GM18505 (cell line): Measurements from ENCODE around the gene SLC35F1.
A peak's percentile ranks its signal among the peaks of the same experiment; 100 is the strongest.
"Not testable (repeated sequence)": the region's sequence is repeated elsewhere in the genome, so short reads cannot be mapped to it uniquely, and the experiment has no call there.

ENCODE experiments used
- ATAC-seq: cut with Tn5 transposase; IDR thresholded peaks from one replicate; pipeline ENCODE4 v1.9.1; 2021; ENCODE audit not compliant: unreplicated experiment
- POLR2A ChIP-seq: IDR thresholded peaks from 4 replicates; pipeline ENCODE4 v1.6.1; 2011; ENCODE audit warnings: borderline replicate concordance; ENCODE audit not compliant: insufficient read depth, insufficient read length; ENCODE audit errors: extremely low read depth

The SLC35F1 gene

DNA sequence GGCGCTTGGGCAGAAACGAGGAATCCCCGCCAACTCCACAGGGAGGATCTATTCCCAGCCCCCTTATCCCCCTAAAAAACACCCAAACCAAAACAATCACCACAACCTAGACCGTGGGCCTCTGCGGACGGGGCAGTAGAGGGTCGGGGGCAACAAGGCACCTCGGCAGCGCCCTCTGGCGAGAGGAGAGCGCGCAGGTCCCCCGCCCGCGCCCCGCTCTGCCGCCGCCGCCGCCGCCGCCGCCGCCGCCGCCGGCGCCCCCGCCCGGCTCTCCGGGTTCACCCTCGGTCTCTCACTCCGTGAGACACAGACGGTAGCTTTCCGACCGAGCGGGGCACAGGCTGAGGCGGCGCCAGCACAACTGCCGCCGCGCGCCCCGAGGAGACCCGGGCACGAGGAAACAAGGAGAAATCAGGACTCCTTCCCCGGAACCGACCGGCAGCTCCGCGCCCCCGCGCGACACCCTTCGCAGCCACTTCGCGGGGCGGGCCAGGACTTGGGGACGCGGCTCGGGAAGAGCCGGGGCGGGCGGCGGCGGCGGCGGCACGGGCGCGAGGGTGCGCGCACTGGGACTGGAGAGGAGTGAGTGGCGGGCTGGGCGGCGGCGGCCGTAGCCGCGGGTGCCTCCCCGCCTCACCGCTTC lies at the start of gene SLC35F1:
TSS of gene SLC35F1 (plus strand) at position 307 of the 643 bp plus-strand sequence.
- peak; percentile 69 for ATAC-seq
- no peak for TF ChIP-seq POLR2A

DNA sequence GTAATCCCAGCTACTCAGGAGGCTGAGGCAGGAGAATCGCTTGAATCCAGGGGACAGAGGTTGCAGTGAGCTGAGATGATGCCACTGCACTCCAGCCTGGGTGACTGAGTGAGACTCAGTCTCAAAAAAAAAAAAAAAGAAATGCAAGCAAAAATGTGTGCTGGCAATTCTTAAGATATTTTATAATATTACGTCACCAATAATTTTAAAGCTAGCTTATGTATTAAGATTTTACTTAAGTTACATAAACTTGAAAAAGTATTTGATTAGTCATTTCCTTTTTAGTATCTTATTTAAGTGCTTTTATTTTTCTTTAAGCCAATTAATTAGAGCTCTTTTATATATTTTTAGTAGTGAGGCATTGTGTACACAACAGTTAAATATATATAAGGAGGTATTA lies 48.5 kb upstream of the SLC35F1 start:
- not testable (repeated sequence) for ATAC-seq

DNA sequence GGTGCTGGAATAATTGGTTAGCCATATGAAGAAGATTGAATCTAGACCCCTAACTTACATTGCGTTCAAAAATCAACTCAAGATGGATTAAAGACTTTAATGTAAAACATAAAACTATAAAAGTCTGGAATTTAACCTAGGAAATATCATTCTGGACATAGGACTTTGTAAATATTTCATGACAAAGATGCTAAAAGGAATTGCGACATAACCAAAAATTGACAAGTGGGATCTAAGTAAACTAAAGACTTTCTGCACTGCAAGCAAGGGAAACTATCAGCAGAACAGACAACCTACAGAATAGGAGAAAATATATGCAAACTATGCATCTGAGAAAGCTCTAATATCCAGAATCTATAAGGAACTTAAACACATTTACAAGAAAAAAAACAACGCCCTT lies 45.5 kb upstream of the SLC35F1 start:
- no peak for TF ChIP-seq POLR2A
- no peak for ATAC-seq

DNA sequence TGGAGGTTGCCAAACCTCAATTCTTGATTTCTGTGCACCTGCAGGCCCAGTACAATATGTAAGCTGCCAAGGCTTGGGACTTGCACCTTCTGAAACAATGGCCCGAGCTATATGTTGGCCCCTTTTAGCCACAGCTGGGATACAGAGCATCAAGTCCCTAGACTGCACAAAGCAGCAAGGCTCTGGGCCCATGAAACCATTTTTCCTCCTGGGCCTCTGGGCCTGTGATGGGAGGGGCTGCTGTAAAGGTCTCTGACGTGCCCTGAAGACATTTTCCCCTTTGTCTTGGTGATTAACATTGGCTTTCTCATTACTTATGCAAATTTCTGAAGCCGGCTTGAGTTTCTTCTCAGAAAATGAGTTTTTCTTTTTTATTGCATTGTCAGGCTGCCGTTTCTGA lies 40.5 kb upstream of the SLC35F1 start:
- no peak for TF ChIP-seq POLR2A
- no peak for ATAC-seq

DNA sequence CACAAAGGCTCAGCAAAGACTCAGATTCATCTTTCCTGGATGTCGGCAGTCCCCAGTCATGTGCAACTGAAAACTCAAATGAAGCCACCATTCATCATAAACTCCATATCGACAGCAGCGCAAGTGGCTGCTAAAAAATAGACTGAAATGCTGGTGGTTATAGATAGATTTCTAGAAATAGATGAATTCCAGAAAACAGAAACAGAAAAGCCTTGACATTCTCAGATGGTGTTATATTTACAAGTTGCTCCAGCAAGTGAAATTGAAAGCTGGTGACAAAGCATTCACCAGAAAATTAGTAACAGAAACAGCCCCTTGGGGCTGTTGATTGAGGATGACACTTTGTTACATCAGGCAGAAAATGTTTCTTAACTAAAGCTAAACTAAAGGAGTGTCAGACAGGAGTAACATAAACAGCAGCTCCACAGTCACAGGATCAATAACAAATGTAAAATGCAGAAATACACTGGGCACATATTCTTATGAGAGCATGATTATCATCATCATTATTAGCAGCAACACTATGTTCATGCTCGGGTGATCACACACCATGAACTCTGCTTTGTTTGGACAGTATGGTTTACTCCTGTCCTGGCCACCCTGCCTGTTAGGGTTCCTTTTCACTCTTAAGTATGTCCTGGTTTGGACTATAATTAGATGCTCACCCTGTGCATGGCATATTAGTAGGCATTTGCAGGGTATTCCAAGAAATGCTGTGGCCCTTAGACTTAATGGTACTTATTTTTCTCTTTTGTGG lies 36.4 kb upstream of the SLC35F1 start:
- ATAC-seq: peak; percentile 84
- TF ChIP-seq POLR2A: no peak

DNA sequence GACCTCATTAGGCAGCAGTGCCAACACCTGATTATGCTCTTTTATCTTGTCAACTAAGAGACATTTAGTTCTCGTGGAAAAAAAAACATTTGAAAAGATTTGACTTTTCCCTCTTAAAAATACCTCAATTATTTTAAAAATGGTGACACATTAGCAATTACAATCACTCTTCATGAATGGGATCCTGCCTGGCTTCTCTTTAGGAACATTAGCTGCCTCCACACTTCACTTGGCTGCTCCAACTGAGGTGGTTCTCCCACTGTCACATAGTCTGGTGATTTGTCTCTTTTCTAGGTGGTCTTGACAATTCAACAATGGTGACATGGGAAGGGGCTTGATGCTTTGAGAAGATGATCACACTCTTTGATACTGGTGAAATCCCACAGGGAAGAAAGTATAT lies 26.2 kb upstream of the SLC35F1 start:
- no peak for TF ChIP-seq POLR2A
- no peak for ATAC-seq

DNA sequence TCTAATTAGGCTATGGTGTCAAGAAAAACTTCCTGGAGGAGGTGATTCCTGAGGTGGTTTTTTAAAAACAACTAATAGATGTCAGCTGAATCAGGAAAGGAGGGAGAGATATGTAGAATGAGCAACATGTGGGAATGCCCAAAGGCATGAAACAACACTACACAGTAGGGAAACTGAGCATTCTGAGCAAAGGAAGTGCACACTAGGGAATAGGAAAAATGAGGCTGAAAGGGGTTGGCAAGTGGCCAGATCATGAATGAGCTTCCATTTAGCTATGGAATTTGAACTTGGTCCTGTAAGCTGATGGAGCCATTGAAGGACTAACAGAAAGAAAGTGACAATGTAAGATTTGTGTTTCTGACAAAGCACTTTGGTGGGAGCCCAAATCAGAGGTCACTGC lies 16.9 kb upstream of the SLC35F1 start:
- no peak for ATAC-seq
- no peak for TF ChIP-seq POLR2A

DNA sequence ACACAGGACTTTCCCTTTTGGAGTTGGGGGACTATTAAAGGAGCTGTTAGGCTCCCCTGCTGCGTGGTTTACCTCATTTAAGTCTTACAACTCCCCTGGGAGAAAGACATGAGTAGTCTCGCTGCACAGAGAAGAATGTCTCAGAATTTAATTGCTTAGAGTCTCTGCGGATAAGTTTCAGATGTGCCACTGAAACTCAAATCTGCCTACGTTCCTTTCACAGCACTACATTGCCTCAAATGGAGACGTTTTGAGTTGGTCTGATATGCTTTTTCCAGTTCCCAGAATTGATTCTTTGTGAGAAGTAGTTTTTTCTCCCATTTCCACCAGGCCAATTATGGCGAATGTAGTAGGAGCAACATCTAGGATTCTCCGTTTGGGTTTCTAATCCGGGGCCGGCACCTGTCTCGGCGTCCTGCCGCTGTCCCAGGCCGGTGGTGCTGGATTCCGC lies 532 bp upstream of the SLC35F1 start:
- TF ChIP-seq POLR2A: no peak
- ATAC-seq: peak; percentile 38

DNA sequence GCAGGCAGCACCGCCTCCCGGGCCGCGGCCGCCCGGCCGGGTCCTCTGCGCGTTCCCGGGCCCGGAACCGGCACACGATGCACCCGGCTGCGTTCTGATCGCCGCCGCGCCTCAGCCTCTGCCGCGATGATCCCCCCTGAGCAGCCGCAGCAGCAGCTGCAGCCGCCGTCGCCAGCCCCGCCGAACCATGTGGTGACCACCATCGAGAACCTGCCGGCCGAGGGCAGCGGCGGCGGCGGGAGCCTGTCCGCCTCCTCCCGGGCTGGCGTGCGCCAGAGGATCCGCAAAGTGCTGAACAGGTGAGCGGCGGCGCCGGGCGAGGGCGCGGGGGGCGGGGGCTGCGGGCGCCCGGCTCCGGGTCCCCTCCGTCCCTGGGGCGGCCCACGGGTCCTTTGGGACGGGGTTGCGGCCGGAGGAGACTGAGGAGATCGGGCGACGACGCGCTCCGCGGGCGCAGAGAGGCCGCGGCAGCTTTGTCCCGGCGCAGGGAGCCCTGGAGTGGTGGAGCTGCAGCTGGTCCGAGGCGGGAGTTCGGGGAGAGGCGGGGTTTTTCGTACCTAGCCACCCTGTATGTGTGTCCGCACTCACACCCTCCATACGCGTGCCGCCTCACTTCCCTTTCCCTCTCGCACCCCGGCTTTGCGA lies 659 bp downstream of the SLC35F1 start:
- ATAC-seq: peak; percentile 31
- no peak for TF ChIP-seq POLR2A

DNA sequence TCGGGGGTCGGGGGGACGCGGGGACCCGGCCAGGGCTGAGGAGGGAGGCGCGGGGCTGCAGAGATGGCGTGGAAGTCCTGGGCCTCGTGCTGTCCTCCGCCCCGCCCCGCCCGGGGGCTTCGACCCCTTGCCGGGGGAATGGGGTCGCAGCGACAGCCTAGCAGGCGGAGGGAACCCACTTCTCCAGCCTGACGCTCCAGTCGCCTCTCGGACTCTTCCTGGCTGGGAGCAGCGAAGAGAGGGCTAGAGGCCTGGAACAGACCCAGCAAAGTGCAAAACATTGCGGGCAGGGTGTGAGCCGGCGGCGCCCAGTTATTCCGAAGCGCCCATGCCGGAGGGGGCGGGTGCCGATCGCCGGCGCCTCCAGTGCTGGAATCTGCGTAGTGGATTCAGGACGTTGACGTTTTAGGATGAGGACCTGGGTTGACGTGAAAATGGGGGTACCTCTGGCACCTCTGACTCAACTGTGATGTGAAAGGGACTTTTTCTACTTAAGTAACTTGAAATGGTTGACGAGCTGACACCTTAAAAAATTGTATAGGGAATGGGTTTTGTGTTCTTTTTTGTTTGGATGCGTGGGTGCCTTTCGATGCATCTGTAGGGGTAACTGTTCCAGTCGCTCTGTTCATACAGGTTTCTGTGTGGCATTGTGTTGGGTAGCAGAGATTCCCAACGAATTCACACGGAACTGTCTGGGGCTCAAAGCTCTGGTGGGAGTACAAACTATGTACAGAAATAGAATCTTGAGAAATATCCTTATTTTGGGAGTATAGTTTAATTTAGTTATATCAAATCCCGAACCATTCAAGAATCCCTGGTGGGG lies 1.4 kb downstream of the SLC35F1 start:
- no peak for TF ChIP-seq POLR2A
- no peak for ATAC-seq

DNA sequence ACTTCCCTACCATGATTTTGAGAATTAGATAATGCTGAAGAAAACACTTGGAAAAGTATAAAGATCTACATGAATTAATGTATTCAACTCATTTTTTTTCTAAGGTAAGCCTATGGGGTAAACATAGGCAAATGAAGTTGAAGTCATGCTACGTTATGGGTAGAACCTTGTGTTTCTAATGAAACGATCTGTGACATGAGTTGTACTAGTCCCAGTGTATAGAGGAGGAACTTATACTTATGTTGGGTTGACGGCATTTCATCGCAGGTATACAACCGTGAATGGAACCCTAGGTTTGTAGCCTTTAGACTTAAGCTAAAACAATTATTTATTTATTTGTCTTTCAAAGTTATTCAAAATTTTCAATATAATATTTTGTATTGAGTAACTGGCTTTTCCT lies 2.6 kb downstream of the SLC35F1 start:
- TF ChIP-seq POLR2A: no peak
- no peak for ATAC-seq

DNA sequence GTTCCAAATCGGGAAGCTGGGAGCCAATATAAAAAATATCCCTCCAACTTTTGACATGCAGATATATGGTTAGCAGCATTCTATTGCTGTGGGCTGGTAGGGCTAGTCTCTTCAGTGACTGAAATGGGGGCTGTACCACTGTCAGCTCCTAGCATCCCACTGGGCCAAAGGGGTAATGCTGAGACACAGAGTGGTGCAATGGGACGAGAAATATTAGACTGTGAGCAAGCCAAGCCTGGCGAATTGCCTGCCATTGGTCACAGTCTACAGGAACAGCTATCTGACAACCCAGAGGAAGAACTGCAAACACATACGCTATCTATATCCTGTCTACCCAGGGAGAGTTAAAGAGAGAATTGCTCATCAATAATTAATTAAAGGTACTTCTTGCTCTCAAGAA lies 3.5 kb downstream of the SLC35F1 start:
- ATAC-seq: no peak
- TF ChIP-seq POLR2A: no peak

DNA sequence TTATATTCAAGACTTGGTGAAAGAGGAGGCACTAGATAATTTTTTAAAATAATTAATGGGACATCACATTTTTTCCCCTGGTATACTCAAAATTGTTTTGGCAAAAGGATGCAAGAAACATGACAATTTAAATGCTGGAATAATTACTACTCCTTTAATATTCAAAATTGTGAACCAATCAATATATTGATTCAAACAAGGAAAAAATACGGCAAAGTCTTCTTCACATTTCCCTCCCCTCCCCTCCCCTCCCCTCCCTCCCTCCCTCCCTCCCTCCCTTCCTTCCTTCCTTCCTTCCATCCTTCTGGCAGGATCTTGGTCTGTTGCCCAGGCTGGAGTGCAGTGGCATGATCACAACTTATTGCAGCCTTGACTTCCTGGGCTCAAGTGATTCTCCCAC lies 4.1 kb downstream of the SLC35F1 start:
- no peak for ATAC-seq
- no peak for TF ChIP-seq POLR2A
